ENCODE data around the gene ZFR2.
"Not testable (repeated sequence)": the region's sequence is repeated elsewhere in the genome, so short reads cannot be mapped to it uniquely, and the experiment has no call there.

Gene ZFR2

GRCh38 chr19:3771000-3771905 is 97.6 kb downstream of the ZFR2 start:
- no peak for FAIRE-seq
- no peak for TF ChIP-seq SPI1 (IDR thresholded peaks at IDR 0.05; ENCODE audit: low read depth, low read length)
- TF ChIP-seq POLR2AphosphoS5 (IDR thresholded peaks at IDR 0.05; ENCODE audit: low read depth, low read length): no peak
- TF ChIP-seq PAX5 (IDR thresholded peaks at IDR 0.05; ENCODE audit: insufficient read depth, low read length, severe bottlenecking): no peak
- DNase-seq (ENCODE audit: insufficient read length, low spot score): no peak

- FAIRE-seq: no peak
- no peak for DNase-seq (ENCODE audit: insufficient read length, low spot score)
- no peak for TF ChIP-seq POU2F2 (IDR thresholded peaks at IDR 0.05; ENCODE audit: low read depth, low read length)
- no peak for TF ChIP-seq TAF1 (IDR thresholded peaks at IDR 0.05; ENCODE audit: low read depth, low read length)
- no peak for TF ChIP-seq PAX5 (IDR thresholded peaks at IDR 0.05; ENCODE audit: insufficient read depth, low read length, severe bottlenecking)
- TF ChIP-seq SPI1 (IDR thresholded peaks at IDR 0.05; ENCODE audit: low read depth, low read length): no peak
- no peak for TF ChIP-seq POLR2A (IDR thresholded peaks at IDR 0.05; ENCODE audit: low read depth, low read length)
- no peak for TF ChIP-seq POLR2AphosphoS5 (IDR thresholded peaks at IDR 0.05; ENCODE audit: low read depth, low read length)
Observed at GRCh38 chr19:3770136-3770999, 98.5 kb downstream of the ZFR2 start.

- FAIRE-seq: no peak
- no peak for TF ChIP-seq SPI1 (IDR thresholded peaks at IDR 0.05; ENCODE audit: low read depth, low read length)
- TF ChIP-seq POLR2A (IDR thresholded peaks at IDR 0.05; ENCODE audit: low read depth, low read length): no peak
- TF ChIP-seq TAF1 (IDR thresholded peaks at IDR 0.05; ENCODE audit: low read depth, low read length): no peak
- no peak for TF ChIP-seq PAX5 (IDR thresholded peaks at IDR 0.05; ENCODE audit: insufficient read depth, low read length, severe bottlenecking)
- no peak for TF ChIP-seq POLR2AphosphoS5 (IDR thresholded peaks at IDR 0.05; ENCODE audit: low read depth, low read length)
- no peak for TF ChIP-seq POU2F2 (IDR thresholded peaks at IDR 0.05; ENCODE audit: low read depth, low read length)
- DNase-seq (ENCODE audit: insufficient read length, low spot score): no peak
Observed at GRCh38 chr19:3769494-3769893, 99.3 kb downstream of the ZFR2 start.

GRCh38 chr19:3768748-3769099 is 100.1 kb downstream of the ZFR2 start:
- TF ChIP-seq POLR2AphosphoS5 (IDR thresholded peaks at IDR 0.05; ENCODE audit: low read depth, low read length) (no peak), TAF1 (IDR thresholded peaks at IDR 0.05; ENCODE audit: low read depth, low read length) (no peak), SPI1 (IDR thresholded peaks at IDR 0.05; ENCODE audit: low read depth, low read length) (no peak), POLR2A (IDR thresholded peaks at IDR 0.05; ENCODE audit: low read depth, low read length) (no peak), POU2F2 (IDR thresholded peaks at IDR 0.05; ENCODE audit: low read depth, low read length) (no peak), PAX5 (IDR thresholded peaks at IDR 0.05; ENCODE audit: insufficient read depth, low read length, severe bottlenecking) (no peak)
- FAIRE-seq (no peak), DNase-seq (ENCODE audit: insufficient read length, low spot score) (no peak)

GRCh38 chr19:3768015-3768747 is 100.7 kb downstream of the ZFR2 start:
- TF ChIP-seq PAX5 (IDR thresholded peaks at IDR 0.05; ENCODE audit: insufficient read depth, low read length, severe bottlenecking) (no peak), POLR2AphosphoS5 (IDR thresholded peaks at IDR 0.05; ENCODE audit: low read depth, low read length) (no peak), TAF1 (IDR thresholded peaks at IDR 0.05; ENCODE audit: low read depth, low read length) (no peak), SPI1 (IDR thresholded peaks at IDR 0.05; ENCODE audit: low read depth, low read length) (no peak), POU2F2 (IDR thresholded peaks at IDR 0.05; ENCODE audit: low read depth, low read length) (no peak), POLR2A (IDR thresholded peaks at IDR 0.05; ENCODE audit: low read depth, low read length) (no peak)
- DNase-seq (ENCODE audit: insufficient read length, low spot score): no peak
- no peak for FAIRE-seq

- TF ChIP-seq POLR2AphosphoS5 (IDR thresholded peaks at IDR 0.05; ENCODE audit: low read depth, low read length): no peak
- no peak for TF ChIP-seq TAF1 (IDR thresholded peaks at IDR 0.05; ENCODE audit: low read depth, low read length)
- no peak for TF ChIP-seq POU2F2 (IDR thresholded peaks at IDR 0.05; ENCODE audit: low read depth, low read length)
- no peak for TF ChIP-seq PAX5 (IDR thresholded peaks at IDR 0.05; ENCODE audit: insufficient read depth, low read length, severe bottlenecking)
- TF ChIP-seq POLR2A (IDR thresholded peaks at IDR 0.05; ENCODE audit: low read depth, low read length): no peak
- no peak for TF ChIP-seq SPI1 (IDR thresholded peaks at IDR 0.05; ENCODE audit: low read depth, low read length)
- no peak for FAIRE-seq
- no peak for DNase-seq (ENCODE audit: insufficient read length, low spot score)
Observed at GRCh38 chr19:3767050-3767449, 101.8 kb downstream of the ZFR2 start.

- FAIRE-seq: no peak
Observed at GRCh38 chr19:3766520-3766919, 102.3 kb downstream of the ZFR2 start.

GRCh38 chr19:3765757-3766156 is 103.1 kb downstream of the ZFR2 start:
- not testable (repeated sequence) for DNase-seq (ENCODE audit: insufficient read length, low spot score); FAIRE-seq

More at GRCh38 chr19:3766520-3766919, 102.3 kb downstream of the ZFR2 start:
- no peak for DNase-seq (ENCODE audit: insufficient read length, low spot score)
- TF ChIP-seq POLR2AphosphoS5 (IDR thresholded peaks at IDR 0.05; ENCODE audit: low read depth, low read length): no peak
- no peak for TF ChIP-seq POU2F2 (IDR thresholded peaks at IDR 0.05; ENCODE audit: low read depth, low read length)
- TF ChIP-seq PAX5 (IDR thresholded peaks at IDR 0.05; ENCODE audit: insufficient read depth, low read length, severe bottlenecking): no peak
- no peak for TF ChIP-seq SPI1 (IDR thresholded peaks at IDR 0.05; ENCODE audit: low read depth, low read length)
- TF ChIP-seq POLR2A (IDR thresholded peaks at IDR 0.05; ENCODE audit: low read depth, low read length): no peak
- TF ChIP-seq TAF1 (IDR thresholded peaks at IDR 0.05; ENCODE audit: low read depth, low read length): no peak

GRCh38 chr19:3765121-3765520 is 103.7 kb downstream of the ZFR2 start:
- DNase-seq (ENCODE audit: insufficient read length, low spot score) (no peak), FAIRE-seq (no peak)
- no peak for TF ChIP-seq PAX5 (IDR thresholded peaks at IDR 0.05; ENCODE audit: insufficient read depth, low read length, severe bottlenecking)
- TF ChIP-seq SPI1 (IDR thresholded peaks at IDR 0.05; ENCODE audit: low read depth, low read length): no peak
- TF ChIP-seq POLR2A (IDR thresholded peaks at IDR 0.05; ENCODE audit: low read depth, low read length): no peak
